DMS114 treated with DMSO at 0.1 percent for 48 hours (cell line): ENCODE data around the gene AGAP1.
"Not testable (repeated sequence)": the region's sequence is repeated elsewhere in the genome, so short reads cannot be mapped to it uniquely, and the experiment has no call there.

ENCODE experiments used
- DNase-seq: peaks from one replicate; lab custom pipeline; 2025; ENCODE audit not compliant: unreplicated experiment; lab: John Stamatoyannopoulos, UW

Gene AGAP1

DNA sequence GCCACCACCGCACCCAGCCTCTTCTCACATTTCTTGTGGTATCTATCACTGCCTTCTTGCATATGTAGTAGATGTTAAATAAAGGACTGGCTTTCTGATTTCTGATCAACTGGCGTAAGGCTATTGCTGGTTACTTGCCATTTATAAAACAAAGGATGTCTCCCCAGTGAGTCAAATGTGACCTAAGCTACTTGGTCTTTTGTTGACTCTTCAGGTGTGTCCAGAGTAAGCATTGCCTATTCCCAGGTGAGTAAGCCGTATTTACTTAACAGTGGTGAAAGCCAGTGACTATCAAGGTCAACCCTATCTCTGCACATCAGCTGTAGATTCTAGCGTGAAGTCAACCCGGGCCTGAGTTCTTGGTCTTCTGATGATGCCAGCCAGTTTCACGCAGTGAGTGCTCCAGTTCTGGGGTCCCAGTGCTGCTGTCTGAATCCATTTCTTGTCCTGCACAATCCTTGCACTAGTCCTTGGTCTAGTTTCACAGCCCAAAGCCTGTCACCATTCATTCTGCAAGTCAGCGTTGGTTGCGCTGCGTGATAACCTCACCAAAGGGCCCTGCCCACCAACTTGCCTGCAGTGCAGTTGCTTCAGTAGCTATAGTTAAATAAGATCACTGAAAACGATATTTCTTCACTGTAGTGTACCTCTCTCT lies 554.2 kb downstream of the AGAP1 start:
- DNase-seq: no peak

DNA sequence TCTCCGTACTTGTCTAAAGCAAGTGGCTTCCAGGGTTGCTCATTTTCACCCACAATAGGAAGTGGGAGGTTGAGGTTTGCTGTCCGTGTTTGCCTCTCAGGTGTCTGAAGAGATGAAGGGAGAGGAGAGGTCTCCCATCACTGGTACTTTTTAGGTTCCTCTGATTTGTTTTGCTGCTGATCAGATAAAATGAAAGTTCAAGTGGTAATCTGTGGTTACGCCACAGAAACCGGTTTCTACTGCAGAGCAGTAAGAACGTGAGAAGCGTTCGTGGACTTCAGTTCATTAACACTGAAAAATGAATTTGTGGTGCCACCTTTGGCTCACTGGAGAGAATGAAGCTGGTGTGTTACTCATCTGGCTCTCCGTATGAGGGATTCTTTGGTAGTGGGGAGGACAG lies 556.1 kb downstream of the AGAP1 start:
- DNase-seq: no peak

DNA sequence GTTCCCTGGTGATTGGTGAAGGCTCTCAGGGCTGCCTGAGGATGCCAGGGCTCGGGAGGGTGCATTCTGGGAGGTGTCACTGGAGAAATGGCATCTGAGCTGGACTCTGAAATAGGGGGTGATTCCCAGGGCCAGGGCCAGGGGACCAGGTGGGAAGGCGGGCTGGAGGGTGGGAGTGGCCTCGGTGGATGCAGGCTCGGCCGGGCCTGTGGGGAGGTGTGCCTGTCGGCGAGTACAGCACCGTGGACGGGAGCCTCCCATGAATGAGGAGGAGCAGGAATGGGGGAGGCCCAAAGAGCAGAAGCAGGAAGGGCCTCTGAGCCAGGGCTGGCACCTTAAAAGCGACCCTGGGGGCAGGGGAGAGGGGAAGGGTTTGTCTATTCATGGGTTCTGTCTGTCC lies 557.5 kb downstream of the AGAP1 start:
- DNase-seq: no peak

- no peak for DNase-seq
Measured at GRCh38 chr2:236051806-236052205, 558.0 kb downstream of the AGAP1 start.

DNA sequence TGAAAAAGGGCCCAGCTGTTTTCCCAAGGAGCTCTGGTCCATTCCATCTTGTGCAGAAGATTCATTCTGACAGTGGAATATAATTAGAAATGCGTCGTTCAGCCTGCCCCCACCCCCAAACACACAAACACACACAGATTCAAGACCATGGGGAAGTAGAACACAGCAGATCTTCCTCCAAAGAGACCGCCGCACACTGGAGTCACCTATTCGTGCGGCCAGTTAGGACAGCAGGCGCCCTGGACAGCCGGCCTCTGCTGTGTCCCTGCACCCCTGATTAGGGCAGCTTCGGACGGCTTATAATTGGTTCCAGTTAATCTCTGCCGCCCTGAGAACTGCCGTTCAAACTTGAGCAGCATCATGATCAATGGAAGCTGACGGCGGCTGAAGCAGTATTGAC lies 558.4 kb downstream of the AGAP1 start:
- DNase-seq: no peak

DNA sequence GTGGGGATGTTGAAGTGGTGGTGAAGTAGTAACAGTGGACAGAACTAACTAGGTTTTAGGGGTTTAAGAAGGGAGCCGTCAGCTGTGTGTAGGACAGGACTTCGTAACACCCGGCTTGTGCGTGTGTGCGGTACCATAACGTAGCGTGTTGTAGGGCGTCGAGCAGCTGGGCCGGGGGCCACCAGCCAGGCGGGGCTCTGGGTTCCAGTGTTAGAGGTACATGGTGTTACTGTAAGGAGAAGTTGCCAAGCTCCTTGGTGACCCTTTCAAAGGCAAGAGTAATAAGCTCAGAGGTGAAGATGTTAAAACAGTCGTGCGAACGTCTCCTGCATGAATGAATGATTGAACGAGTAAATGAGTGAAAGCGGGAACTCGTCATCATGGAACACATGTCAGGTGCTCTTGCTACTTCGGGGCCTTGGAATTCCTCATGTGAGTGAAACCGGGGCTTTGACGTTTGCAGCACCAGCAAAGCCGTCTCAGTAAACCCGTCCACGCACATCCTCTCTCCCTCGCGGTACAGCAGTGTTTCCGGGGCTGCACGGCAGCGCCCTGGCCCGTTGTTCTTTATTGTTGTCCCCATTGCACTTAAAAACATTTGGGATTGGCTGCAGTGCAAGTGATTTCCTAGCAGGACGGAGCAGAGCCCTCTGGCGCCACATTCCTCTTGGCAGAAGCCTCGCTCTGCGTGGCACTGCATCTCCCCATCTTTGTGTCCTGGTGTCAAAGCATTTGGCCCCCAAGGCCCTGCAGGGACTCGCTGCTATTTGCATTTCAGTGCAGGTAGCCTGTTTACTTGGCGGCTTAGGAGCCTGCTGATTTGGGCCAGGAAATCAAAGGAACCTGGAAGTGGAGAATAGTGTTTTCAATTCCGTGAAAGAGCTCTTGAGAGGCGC lies 559.3 kb downstream of the AGAP1 start:
- DNase-seq: no peak

DNA sequence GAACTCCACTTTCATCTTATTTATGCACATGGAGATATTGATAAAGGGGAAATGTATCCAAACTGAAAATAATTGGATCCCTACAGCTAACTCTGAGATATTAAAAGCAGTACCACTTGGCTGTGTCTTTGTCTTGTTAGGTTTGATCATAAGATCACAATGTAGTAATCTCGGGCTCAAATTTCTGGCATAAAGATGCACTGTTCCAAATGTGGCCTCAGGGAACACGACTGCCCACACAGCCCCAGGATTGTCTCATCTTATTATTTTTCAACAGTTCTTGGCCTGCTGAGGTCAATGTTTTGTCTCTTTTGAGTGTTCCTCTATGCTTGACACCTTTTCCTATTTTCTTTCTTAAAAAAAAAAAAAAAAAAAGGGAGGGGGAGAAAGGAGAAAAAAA lies 560.3 kb downstream of the AGAP1 start:
- no peak for DNase-seq

DNA sequence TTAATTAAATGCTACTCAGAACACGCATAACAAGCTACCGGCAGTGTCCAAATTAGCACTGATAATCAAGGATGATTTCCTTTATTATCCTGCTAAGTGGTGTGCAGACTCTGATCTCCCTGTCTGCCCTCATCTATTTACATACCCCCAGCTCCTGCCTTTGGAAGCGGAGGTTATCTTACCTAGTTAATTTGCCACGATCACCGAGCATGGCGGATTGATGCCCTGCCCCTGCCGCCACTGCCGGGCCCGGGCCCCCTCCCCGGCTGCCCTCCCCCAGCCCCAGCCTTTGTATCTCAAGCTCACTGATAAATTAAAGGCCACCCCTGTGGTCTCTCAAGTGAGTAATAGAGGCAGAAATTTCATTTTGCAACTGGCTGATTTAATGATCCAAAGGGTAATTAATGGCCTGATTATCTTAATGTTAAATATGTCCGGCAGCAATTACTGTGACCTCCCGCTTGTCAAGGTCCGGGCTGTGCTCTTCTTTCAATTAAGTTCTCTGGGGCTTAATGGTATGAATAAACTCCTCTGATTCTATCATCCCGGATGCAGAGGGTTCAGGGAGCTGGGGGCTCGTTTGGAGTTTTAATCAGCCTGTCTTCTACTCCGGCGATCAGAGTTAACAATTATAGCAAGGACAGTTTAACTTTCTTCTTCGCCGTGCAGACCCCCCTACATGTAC lies 560.9 kb downstream of the AGAP1 start:
- no peak for DNase-seq

DNA sequence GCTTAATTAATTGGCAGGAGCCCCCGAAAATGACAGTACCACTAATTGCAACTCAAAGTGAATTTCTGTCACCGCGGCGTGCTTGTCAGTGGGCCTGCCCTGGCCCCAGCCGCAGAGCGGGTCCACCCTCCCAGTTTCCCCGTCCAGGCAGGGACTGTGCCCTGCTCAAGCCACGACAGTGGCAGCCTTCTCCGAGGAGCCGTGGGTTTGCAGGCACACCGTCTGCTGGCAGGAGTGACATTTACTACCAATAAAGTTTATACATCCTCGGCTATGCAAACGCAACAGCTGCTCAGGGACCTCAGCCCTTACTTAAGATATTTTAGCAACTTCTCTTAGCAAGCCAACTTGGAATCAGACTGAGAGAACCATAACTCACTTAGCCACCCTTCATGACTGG lies 561.6 kb downstream of the AGAP1 start:
- DNase-seq: no peak

DNA sequence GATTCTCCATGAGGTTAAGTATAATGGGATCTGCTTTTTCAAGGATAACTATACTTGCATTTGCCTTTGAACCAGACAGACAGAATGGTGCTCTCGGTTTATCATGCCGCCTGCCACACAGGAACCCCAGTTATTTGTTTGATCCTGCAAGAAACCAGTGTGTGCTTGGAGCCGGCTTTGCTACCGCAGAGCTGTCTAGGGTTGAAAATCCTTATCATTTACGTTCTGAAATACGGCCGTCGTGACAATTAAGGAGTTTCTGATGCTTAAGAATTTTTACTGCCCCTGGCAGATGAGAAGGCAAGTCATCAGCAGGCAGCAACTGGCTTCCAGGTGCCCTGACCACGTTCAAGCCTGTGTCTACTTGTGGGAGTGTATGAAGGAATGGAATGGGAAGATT lies 562.3 kb downstream of the AGAP1 start:
- DNase-seq: no peak

DNA sequence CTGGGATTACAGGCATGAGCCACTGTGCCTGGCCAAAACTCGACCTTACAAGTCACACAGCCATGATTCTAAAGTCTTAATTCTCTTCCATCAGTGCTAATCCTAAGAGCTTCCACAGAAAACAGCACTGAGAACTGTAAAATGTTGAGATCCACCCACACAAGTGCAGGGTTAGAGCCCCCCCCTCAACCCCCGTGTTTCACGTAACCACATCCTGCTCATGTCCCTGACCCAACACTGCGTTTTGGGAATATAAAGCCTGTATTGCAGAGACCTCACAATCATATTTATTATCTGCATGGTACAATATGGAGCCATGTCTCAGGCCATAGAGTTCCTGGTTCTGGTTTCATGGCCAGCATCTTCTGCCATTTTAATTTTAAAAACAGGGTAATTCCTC lies 563.5 kb downstream of the AGAP1 start:
- DNase-seq: no peak

DNA sequence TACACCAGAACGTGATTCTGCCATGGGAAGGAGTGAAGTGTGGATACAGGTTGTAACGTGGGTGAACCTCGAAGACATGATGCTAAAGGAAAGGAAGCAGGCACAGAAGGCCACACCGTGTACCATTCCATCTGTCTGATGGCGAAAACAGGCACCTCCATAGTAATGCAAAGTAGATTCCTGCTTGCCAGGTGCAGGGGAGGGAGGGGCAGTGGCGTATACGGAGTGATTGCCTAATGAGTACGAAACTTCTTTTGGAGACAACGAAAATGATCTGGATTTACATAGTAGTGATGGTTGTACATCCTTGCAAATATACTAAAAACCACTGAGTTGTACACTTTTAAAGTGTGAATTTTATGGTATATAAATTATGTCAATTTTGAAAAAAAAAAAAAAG lies 567.7 kb downstream of the AGAP1 start:
- no peak for DNase-seq

GRCh38 chr2:236061899-236062298 lies 568.1 kb downstream of the AGAP1 start:
- DNase-seq: no peak

- DNase-seq: not testable (repeated sequence)
Measured at GRCh38 chr2:236062806-236063205, 569.0 kb downstream of the AGAP1 start.

DNA sequence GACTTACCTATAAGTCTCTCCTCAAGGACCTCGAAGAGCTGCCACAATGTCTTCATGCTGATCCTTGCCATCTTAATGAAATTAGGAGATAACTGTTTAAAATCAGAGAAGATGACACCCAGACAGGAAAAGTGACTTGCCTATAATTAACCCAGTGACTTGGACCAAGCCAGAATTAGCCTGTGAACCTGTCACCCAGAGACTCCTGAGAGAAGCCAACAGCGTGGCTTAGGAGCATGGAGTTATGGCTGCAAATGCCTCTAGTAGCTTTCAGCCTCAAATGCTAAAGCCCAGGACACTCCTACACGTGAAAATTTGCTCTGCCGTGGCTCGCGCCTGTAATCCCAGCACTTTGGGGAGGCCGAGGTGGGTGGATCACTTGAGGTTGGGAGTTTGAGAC lies 570.2 kb downstream of the AGAP1 start:
- DNase-seq: no peak

DNA sequence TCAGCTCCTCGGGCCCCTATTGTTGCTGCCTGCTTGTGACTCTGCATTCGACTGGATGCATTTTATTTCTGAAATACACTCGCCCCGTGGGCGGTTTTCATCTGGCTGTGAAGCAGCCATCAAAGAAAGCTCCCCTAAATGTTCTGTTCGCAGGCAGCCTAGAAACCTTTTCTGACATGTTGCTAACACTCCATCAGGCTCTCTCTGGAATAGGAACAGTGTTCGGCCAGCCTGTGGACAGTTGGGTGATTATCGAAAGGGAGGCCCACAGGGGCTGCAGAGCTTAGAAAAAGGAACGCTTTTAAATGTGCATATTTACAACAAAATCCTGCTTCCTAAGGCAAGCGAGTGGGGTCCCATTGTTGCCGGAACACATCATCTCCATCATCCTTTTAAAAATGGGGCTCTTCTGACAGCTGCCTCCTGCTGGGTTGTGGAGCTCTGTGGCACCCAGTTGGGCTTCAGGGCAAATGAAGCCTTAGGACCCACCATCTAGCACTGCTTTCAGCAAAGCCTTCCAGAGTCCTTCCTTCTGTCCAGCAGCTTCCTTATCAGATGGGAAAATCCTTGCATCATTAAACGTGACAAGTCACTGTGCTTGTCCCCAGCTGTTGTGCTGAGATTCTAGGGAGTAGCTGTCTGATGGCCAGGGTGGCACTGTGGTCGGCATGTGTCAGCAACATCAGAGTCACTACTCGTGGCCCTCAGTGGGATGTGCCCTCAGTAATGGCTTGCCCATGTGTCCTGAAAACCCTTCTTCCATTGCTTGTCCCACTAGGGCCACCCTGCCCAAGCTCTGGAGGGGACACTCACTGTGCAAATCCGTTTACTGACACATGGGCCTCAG lies 571.7 kb downstream of the AGAP1 start:
- DNase-seq: no peak

- no peak for DNase-seq
Measured at GRCh38 chr2:236070236-236070635, 576.4 kb downstream of the AGAP1 start.

GRCh38 chr2:236073246-236073645 lies 579.4 kb downstream of the AGAP1 start:
- DNase-seq: no peak

- no peak for DNase-seq
Measured at GRCh38 chr2:236073867-236074655, 580.2 kb downstream of the AGAP1 start.

- DNase-seq: no peak
Measured at GRCh38 chr2:236075802-236076201, 582.0 kb downstream of the AGAP1 start.
